Suppressor macrophage treated with lipopolysaccharide for 1 hour (primary cell): ENCODE data around the gene FAM241A.

ENCODE experiments used
- DNase-seq, 3 donors: peaks; one replicate each; pipeline ENCODE4 v3.0.0-alpha.2; 2020 to 2022

Gene FAM241A

GRCh38 chr4:112219826-112220366 lies 74.6 kb downstream of the FAM241A start:
- DNase-seq: no peak

GRCh38 chr4:112222219-112222955 lies 77.1 kb downstream of the FAM241A start:
- DNase-seq: no peak

GRCh38 chr4:112225157-112225556 lies 79.9 kb downstream of the FAM241A start:
- no peak for DNase-seq

GRCh38 chr4:112230879-112231778 lies 85.9 kb downstream of the FAM241A start:
- DNase-seq: peak; percentile 99 to 100 (median 99)

- DNase-seq: peak; percentile 93 to 97 (median 95)
Measured at GRCh38 chr4:112231779-112232713, 86.8 kb downstream of the FAM241A start, which contains the start of gene AP1AR. Gene AP1AR, plus strand, starts transcription at chr4:112231787. Its CDS starts 305 bp downstream, at chr4:112232092.

GRCh38 chr4:112234952-112235609 lies 89.8 kb downstream of the FAM241A start:
- DNase-seq: peak; percentile 80 to 89 (median 88)

- no peak for DNase-seq
Measured at GRCh38 chr4:112236040-112236439, 90.8 kb downstream of the FAM241A start.

GRCh38 chr4:112238833-112239232 lies 93.6 kb downstream of the FAM241A start:
- DNase-seq: no peak
